ENCODE results near the gene SPPL2A. TPM values are rescaled to one million over a fixed set of nuclear protein-coding genes. Genes with fewer than 3 reads are reported as not detected.
"Not testable (repeated sequence)": the region's sequence is repeated elsewhere in the genome, so short reads cannot be mapped to it uniquely, and the experiment has no call there.

The SPPL2A gene
- total RNA-seq, 4 donors from 2014 or later: 127 to 209 (median 151) TPM

DNA sequence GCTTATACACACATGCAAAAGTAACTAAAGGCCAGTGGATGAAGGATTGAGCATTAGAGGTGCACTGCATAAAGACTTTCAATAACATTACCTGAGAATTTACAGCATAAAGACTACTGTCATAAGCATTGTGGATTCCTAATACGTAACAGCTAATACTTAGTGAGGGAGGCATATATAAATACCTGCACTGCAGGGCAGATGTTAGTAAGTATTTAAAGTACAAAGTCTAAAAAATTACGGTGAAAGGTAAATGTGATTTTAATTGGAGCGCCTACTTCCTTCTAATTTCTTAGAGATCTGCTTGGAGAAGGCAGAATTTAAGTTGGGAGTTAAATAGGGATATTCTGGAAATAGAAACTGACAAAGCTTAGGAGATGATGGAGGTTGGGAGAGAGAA, 53.5 kb downstream of the SPPL2A start:
- TF ChIP-seq, protein P1, sequence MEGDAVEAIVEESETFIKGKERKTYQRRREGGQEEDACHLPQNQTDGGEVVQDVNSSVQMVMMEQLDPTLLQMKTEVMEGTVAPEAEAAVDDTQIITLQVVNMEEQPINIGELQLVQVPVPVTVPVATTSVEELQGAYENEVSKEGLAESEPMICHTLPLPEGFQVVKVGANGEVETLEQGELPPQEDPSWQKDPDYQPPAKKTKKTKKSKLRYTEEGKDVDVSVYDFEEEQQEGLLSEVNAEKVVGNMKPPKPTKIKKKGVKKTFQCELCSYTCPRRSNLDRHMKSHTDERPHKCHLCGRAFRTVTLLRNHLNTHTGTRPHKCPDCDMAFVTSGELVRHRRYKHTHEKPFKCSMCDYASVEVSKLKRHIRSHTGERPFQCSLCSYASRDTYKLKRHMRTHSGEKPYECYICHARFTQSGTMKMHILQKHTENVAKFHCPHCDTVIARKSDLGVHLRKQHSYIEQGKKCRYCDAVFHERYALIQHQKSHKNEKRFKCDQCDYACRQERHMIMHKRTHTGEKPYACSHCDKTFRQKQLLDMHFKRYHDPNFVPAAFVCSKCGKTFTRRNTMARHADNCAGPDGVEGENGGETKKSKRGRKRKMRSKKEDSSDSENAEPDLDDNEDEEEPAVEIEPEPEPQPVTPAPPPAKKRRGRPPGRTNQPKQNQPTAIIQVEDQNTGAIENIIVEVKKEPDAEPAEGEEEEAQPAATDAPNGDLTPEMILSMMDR (IDR thresholded peaks at IDR 0.05): no peak
- DNase-seq (ENCODE audit: low spot score) (no peak), ATAC-seq (ENCODE audit: low FRiP score) (no peak)

DNA sequence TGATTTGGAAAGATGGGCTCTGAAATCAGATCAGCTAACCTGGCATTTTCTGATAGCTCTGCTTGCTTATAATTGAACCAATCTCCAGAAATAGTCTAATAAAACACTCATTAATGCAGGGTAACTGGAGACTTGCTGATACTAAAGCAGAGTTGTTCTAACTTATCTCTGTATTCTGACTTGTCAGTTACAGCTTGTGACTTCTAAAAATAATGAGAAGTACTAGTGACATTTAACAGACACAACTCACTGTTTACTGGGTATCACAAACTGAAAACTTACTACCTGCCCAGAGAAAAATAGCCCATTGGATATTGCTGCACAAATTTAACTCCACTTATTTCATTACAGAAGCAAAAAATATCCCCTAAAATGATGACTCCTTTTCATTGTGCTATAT, 54.9 kb downstream of the SPPL2A start:
- TF ChIP-seq, protein P1 (IDR thresholded peaks at IDR 0.05): no peak
- no peak for DNase-seq (ENCODE audit: low spot score)
- no peak for ATAC-seq (ENCODE audit: low FRiP score)

GRCh38 chr15:50707878-50708427, 57.6 kb downstream of the SPPL2A start:
- ATAC-seq (ENCODE audit: low FRiP score): no peak
- DNase-seq (ENCODE audit: low spot score): no peak
- TF ChIP-seq, protein P1 (IDR thresholded peaks at IDR 0.05): no peak

DNA sequence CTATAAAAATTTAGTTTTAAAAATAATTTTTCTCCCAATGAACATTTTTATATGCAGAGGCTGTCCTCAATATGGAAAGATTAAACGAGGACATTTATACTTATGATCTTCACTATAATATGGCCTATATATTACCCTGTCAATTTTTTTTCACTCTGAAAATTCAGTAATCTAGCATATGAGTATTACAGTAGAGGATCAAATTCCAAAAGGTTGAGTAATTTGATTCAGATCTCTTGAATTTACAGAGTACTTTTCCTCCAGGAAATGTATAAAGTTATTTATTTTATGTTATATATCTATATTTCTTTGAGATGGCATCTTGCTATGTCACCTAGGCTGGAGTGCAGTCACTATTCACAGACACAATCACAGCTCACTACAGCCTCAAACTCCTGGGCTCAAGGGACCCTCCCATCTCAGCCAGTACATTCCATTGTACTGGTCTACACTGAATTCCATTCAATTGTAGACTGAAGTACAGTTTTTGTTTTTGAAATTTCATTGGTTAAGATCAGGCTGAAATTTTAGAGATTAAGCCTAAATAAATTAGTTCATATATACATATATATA, 62.7 kb downstream of the SPPL2A start:
- no peak for DNase-seq (ENCODE audit: low spot score)
- no peak for ATAC-seq (ENCODE audit: low FRiP score)
- TF ChIP-seq, protein P1 (IDR thresholded peaks at IDR 0.05): no peak

GRCh38 chr15:50698101-50698500, 67.4 kb downstream of the SPPL2A start:
- ATAC-seq (ENCODE audit: low FRiP score) (no peak), DNase-seq (ENCODE audit: low spot score) (no peak)
- TF ChIP-seq, protein P1 (IDR thresholded peaks at IDR 0.05): no peak

DNA sequence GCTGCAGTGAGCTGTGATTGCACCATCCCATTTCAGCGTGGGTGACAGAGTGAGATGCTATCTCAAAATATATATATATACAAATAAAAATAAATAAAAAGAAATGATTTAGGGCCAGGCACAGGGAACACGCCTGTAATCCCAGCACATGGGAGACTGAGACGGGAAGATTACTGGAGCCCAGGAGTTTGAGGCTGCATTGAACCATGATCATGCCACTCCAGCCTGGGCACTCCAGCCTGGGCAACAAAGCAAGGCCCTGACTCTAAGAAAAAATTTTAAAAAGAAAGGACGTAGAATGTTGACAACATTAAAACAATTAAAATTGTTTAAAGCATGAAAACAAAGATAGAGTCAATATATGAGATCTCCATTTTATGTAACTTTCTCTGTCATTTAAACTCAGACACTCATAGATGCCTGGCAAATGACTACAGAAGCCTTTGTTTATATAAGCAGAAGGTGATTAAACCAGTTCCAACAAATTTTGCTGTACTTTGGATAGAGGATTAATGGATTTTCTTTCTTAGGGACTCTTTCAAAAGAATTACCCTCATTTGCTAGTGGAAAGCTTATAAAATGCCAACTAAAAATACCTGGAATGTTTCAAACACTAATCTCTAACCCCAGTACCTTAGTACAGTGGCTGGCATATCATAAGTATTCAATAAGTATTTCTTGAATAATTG, 68.3 kb downstream of the SPPL2A start:
- ATAC-seq (ENCODE audit: low FRiP score) (no peak), DNase-seq (ENCODE audit: low spot score) (no peak)
- TF ChIP-seq, protein P1 (IDR thresholded peaks at IDR 0.05): no peak

DNA sequence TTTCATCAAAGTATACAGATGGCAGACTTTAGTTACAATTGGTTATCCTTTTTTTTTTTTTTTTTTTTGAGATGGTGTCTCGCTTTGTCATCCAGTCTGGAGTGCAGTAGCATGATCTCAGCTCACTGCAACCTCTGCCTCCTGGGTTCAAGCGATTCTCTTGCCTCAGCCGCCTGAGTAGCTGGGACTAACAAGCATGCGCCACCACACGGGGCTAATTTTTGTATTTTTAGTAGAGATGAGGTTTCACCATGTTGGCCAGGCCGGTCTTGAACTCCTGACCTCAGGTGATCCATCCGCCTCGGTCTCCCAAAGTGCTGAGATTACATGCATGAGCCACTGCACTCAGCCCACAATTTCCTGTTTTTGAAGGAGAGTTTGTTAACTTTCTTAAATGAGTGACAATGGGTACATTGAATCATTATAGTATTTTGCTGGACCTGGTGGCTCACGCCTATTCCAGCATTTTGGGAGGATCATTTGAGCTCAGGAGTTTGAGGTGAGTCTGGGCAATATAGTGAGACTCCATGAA, 70.8 kb downstream of the SPPL2A start:
- not testable (repeated sequence) for DNase-seq (ENCODE audit: low spot score); ATAC-seq (ENCODE audit: low FRiP score)
